AG08396 (cell line): Measurements from ENCODE around the gene RPL18A.

Source experiments
- DNase-seq: peaks from one replicate; pipeline ENCODE4 v3.0.0; 2012; ENCODE audit warnings: low spot score, mixed read lengths

The RPL18A gene

DNA sequence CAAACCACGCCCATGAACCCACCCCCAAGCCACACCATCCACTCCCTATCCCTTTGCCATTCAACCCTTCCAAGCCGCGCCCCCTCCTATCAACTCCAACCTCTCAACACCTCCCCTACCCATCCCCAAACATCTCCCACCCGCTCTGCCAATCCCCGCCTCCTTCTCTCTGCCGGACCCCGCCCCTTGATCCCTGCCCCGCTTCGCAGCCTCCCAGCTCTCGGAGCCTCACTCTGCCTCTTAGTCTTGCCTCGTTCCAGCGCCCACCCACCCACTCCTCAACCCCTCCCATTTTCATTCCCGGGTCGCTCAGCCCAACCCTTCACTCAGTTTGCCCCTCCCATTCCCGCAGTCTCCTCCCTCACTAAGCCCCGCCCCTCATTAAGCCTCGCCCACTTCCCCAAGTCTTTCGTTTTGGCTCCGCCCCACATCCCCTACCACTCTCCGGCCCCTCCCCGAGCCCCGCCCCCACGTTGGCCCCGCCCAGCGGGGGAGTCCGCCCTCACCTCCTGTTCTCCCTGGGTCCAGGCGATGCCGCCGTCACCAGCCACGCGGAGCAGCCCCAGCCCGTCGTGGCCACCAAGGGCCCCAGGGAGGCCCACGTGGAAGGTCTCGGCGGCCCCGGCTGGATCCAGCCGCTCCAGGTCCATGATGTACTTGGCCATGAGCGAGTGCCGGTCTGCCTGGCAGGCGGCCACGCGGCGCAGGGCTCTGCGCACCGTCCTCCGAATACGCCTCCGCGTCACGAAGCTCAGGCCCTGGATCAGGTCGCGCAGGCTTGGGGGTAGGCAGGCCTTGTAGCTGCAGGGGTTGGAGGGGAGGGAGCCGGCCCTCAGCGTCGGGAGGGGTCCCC lies 17.7 kb upstream of the RPL18A start:
- DNase-seq: peak; percentile 95

DNA sequence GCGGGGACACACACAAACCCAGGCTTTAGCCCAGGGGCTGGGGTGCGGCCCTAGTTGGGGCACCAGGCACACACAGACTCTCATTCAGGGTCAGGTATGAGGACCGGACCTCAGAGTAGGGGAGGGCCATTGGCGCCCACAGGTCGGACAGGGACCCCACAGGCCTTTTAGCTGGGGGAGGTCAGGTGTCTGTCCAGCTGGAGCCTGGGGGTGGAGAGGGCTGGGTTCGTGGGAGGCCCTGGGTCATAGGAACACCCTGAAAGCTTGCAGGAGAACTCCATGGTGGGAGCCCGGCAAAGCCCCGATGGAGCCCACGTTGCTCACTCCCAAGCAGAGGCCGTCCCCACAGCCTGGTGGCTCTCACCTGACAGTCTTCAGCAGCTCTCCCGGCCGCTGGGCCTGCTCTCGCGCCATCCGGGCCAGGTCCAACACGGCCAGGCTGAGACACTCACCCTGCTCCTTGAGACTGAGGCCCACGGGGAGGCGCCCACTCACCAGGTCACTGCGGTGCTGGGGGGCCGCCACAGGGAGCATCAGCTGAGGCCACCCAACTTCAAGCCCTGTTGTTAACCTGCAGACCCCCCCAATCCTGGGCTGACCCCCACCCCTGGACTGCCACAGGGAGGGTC lies 16.9 kb upstream of the RPL18A start:
- no peak for DNase-seq

- no peak for DNase-seq
Measured at GRCh38 chr19:17843292-17843827, 16.4 kb upstream of the RPL18A start.

DNA sequence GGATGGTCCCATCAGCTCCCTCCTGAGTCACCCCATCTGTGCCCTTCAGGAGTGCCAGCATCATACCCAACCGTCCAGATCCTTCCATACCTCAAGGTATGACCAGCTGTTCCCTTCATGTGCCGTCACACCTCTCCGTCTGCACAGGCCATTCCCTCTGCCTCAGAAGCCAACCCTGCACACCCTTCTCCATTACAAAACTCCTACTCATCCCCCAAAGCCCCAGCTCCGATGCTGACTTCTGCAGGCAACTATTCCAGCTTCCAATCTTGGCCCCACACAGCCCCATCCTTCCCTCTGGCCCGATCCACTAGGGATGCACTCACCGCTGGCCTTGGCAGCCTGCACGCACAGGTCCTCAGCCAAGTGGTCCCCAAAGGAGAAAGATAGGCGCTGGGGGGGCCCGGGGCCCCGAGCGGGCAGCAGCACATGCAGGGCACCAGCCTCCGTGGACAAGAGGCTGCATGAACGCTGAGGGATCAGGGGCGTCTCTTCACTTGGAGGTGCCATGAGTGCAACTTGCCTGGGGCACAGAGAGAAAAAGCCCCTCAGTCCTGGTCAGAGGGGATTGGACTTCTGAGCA lies 15.7 kb upstream of the RPL18A start:
- no peak for DNase-seq

- no peak for DNase-seq
Measured at GRCh38 chr19:17846146-17846545, 13.6 kb upstream of the RPL18A start.

GRCh38 chr19:17847538-17848366 lies 12.0 kb upstream of the RPL18A start, which contains the start of gene JAK3:
Gene JAK3 (minus strand): TSS chr19:17847982. CDS start chr19:17844417, 3,565 bp downstream.
- peak; percentile 80 for DNase-seq

- DNase-seq: no peak
Measured at GRCh38 chr19:17848595-17849292, 11.0 kb upstream of the RPL18A start.

DNA sequence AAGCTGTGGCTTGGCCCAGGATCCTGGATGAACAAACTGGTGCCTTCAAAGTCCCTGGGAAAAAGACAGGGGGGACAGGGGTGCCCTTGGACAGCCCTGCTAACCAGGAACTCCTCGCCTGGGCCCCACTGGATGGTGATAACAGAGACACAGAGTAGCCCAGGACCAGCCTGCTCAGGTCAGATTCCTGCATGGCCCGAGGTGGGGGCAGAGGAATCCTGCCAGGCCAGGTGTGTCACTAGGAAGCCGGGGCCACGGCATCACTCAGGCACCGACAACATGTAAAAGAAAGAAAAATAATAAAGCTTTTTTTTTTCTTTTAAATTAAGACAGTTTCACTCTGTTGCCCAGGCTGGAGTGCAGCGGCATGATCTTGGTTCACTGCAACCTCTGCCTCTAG lies 5.6 kb upstream of the RPL18A start:
- no peak for DNase-seq

DNA sequence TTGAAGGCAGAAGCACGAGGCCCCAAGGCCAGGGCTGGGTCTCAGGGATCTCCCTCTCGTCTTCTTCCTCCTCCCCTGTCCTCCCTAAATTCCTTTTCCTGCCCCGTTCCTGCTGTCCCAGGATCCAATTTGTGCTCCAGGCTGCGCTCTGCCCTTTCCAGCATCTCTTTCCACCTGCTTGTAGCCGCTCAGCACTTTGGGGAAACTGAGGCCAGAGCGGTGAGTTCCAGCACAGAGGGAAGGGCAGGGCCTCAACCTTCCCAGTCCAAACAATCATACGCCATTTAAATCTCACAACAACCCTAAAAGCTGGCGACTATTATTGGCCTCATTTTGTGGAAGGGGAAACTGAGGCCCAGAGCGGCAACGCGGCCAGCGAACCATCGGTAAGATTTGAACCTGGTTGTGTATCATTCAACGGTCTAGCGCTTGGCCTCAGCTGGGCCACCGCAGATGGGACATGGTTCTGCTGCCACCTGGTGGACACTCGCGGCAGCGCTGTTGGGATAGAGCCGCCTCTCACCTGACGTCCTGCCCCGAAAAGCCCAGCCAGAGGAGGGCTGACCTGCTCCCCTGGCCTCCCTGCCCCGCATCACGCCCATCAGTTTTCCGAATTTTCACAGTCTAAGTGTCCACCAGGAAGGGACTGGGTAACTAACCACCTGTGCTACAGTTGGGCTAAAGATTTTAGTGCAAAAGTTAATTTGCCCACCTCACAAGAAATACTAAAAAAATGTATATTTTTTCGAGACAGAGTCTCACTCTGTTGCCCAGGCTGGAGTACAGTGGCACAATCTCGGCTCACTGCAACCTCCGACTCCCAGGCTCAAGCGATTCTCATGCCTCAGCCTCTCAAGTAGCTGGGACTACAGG lies 4.2 kb upstream of the RPL18A start:
- DNase-seq: peak; percentile 84

DNA sequence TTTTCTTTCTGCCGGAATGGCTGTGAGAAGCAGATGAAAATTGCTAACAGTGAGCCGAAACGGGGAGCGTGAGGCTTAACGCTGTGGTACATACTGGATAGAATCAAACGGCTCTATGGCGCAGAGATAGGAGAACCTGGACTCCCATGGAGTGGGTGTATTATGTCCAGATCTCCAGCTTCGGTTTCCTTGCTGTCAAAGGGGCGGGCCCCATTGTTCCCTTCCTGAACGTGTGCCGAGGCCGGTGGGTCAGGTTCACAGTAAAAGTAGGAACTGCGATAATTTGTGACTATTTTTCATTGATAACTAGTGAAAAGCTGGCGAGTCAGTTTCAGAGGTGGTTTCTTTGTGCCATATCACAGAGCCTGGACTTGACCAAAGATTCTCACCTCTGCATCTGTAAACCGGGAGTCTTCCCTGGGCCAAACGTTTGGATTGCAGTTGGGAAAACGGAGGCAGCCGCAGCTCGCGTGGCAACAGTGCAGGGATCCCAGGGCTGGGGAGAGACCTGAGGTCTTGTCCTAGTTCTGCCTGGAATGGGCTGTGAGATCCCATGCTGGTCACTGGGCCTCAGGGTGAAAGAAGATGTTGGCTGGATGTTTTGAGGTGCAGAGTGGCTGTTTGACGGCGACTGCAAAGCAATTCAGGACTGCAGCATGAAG lies 752 bp downstream of the RPL18A start:
- no peak for DNase-seq

DNA sequence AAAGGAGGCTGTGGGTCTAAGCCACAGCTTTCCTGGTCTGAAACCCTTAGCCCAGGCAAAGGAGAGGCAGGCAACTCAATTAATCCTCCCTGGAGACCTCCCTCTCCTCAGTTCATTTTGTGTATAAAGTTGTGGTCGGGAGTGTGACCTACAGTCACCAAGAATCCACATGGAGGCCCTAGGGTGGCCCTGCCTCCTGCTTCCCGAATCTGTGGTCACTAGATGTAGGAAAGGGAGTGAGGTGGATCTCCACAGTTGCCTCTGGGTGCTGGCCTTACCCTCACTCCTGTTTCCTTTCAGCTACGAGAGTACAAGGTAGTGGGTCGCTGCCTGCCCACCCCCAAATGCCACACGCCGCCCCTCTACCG lies 1.3 kb downstream of the RPL18A start:
- no peak for DNase-seq

GRCh38 chr19:17861542-17862402 lies 2.1 kb downstream of the RPL18A start:
- DNase-seq: no peak

- no peak for DNase-seq
Measured at GRCh38 chr19:17862711-17863519, 3.2 kb downstream of the RPL18A start.

DNA sequence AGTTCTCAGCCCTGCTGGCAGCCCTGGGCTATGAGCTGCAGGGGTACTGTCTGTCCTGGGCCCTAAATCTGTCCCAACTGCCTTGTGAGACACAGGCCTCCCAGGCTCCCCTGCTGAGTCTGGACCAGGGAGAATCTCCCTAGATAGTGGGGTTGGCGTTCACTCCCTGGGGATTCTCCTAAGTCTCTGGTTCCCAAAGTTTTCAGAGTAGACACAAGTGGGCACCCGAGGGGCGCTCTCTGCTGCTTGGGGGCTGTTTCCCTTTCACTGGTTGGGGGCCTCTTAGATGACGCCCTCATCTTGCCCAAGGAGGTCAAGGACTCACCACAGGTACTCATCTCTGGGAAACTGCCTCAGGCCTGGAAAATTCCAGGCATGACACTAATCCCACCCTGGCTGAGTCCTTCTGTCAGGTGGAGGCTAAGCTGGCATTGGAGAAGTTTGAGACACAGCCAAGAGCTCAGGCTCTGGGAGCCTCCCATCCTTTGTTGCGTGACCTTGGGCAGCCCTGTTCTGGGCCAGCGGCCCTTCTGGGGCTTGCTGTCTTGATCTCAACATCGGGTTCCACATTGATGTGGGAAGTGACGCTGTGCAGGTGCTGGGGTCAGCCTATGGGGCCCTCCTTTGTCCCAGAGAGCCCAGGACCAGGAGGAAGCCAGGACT lies 3.9 kb downstream of the RPL18A start:
- DNase-seq: no peak

- DNase-seq: no peak
Measured at GRCh38 chr19:17865364-17866311, 5.9 kb downstream of the RPL18A start.

GRCh38 chr19:17866312-17866963 lies 6.7 kb downstream of the RPL18A start:
- no peak for DNase-seq
